ENCODE results near the gene OXSR1. TPM values are rescaled to one million over a fixed set of nuclear protein-coding genes. Genes with fewer than 3 reads are reported as not detected.

The OXSR1 gene
- total and polyA plus RNA-seq, 10 of the 15 experiments (the other 5 are each of a cell fraction or from before 2014, with no cell fraction given), result 12.4 to 54.6 (median 35.7) TPM

DNA sequence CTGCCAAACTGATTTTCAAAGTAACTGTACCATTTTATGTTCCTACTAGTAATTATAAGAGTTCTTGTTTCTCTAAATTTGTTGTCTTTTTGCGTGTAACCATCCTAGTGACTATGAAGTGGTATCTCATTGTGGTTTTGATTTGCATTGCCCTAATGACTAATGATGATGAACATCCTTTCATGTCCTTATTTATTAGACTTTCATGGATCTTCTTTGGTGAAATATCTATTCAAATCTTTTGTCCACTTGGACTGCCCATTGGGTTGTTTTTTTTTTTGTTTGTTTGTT lies 3.6 kb downstream of the OXSR1 start (continued):
- TF ChIP-seq, protein P1, sequence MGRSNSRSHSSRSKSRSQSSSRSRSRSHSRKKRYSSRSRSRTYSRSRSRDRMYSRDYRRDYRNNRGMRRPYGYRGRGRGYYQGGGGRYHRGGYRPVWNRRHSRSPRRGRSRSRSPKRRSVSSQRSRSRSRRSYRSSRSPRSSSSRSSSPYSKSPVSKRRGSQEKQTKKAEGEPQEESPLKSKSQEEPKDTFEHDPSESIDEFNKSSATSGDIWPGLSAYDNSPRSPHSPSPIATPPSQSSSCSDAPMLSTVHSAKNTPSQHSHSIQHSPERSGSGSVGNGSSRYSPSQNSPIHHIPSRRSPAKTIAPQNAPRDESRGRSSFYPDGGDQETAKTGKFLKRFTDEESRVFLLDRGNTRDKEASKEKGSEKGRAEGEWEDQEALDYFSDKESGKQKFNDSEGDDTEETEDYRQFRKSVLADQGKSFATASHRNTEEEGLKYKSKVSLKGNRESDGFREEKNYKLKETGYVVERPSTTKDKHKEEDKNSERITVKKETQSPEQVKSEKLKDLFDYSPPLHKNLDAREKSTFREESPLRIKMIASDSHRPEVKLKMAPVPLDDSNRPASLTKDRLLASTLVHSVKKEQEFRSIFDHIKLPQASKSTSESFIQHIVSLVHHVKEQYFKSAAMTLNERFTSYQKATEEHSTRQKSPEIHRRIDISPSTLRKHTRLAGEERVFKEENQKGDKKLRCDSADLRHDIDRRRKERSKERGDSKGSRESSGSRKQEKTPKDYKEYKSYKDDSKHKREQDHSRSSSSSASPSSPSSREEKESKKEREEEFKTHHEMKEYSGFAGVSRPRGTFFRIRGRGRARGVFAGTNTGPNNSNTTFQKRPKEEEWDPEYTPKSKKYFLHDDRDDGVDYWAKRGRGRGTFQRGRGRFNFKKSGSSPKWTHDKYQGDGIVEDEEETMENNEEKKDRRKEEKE (IDR thresholded peaks at IDR 0.05), result no peak
- TF ChIP-seq NR2C2 (IDR thresholded peaks at IDR 0.05; ENCODE audit: borderline replicate concordance, control insufficient read depth, insufficient read length, low read depth) (no peak), JUNB (IDR thresholded peaks at IDR 0.05) (peak; percentile 72), IKZF1 (conservative IDR thresholded peaks at IDR 0.05) (0 out of 2 replicates have a peak, but pooled peaks have one; percentile 14), ATF7 (IDR thresholded peaks at IDR 0.05; ENCODE audit: low read depth) (peak; percentile 19; the same call in 1 of the 2 replicates), ZNF384 (IDR thresholded peaks at IDR 0.05; ENCODE audit: borderline replicate concordance, low read depth, low read length) (no peak), SREBF2 (IDR thresholded peaks at IDR 0.05; ENCODE audit: low read length) (no peak), SMAD5 (IDR thresholded peaks at IDR 0.05; ENCODE audit: low read depth) (no peak), SREBF1 (IDR thresholded peaks at IDR 0.05; ENCODE audit: low read length) (no peak), STAT3 (IDR thresholded peaks at IDR 0.05; ENCODE audit: low read depth, low read length) (no peak), SPI1 (IDR thresholded peaks at IDR 0.05; ENCODE audit: borderline replicate concordance, insufficient read depth, low read depth, low read length) (no peak), HDGF (IDR thresholded peaks at IDR 0.05) (no peak), BRCA1 (IDR thresholded peaks at IDR 0.05; ENCODE audit: low read depth, low read length) (no peak), IKZF2 (IDR thresholded peaks at IDR 0.05) (peak in 1 of 2 experiments; percentile 38; a peak in 2 of 4 replicates), ZNF207 (IDR thresholded peaks at IDR 0.05; ENCODE audit: borderline replicate concordance) (no peak), RUNX3 (IDR thresholded peaks at IDR 0.05; ENCODE audit: low read length) (peak; percentile 90), ZBTB40 (IDR thresholded peaks at IDR 0.05; ENCODE audit: borderline replicate concordance) (no peak), ZZZ3 (IDR thresholded peaks at IDR 0.05; ENCODE audit: control insufficient read depth, insufficient read length, low read depth) (no peak), CHD4 (IDR thresholded peaks at IDR 0.05) (no peak), MXI1 (IDR thresholded peaks at IDR 0.05; ENCODE audit: low read depth, low read length) (no peak), CBX5 (IDR thresholded peaks at IDR 0.05; ENCODE audit: low read depth) (no peak), RFX5 (IDR thresholded peaks at IDR 0.05; ENCODE audit: low read depth, low read length) (no peak), RCOR1 (conservative IDR thresholded peaks at IDR 0.05; ENCODE audit: low read depth, low read length) (no peak)
- TF ChIP-seq, protein P2, sequence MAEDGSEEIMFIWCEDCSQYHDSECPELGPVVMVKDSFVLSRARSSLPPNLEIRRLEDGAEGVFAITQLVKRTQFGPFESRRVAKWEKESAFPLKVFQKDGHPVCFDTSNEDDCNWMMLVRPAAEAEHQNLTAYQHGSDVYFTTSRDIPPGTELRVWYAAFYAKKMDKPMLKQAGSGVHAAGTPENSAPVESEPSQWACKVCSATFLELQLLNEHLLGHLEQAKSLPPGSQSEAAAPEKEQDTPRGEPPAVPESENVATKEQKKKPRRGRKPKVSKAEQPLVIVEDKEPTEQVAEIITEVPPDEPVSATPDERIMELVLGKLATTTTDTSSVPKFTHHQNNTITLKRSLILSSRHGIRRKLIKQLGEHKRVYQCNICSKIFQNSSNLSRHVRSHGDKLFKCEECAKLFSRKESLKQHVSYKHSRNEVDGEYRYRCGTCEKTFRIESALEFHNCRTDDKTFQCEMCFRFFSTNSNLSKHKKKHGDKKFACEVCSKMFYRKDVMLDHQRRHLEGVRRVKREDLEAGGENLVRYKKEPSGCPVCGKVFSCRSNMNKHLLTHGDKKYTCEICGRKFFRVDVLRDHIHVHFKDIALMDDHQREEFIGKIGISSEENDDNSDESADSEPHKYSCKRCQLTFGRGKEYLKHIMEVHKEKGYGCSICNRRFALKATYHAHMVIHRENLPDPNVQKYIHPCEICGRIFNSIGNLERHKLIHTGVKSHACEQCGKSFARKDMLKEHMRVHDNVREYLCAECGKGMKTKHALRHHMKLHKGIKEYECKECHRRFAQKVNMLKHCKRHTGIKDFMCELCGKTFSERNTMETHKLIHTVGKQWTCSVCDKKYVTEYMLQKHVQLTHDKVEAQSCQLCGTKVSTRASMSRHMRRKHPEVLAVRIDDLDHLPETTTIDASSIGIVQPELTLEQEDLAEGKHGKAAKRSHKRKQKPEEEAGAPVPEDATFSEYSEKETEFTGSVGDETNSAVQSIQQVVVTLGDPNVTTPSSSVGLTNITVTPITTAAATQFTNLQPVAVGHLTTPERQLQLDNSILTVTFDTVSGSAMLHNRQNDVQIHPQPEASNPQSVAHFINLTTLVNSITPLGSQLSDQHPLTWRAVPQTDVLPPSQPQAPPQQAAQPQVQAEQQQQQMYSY (CRISPR knock-in tag; IDR thresholded peaks at IDR 0.05), result no peak

Data from GM12878 (cell line).